ENCODE measurements around the gene CDH6. TPM values are rescaled to one million over a fixed set of nuclear protein-coding genes. Genes with fewer than 3 reads are reported as not detected.

Gene CDH6
- total and polyA plus RNA-seq, 2 experiments from 2014 or later: 0.60 to 1.1 TPM

GRCh38 chr5:31194892-31195555 is 1.5 kb downstream of the CDH6 start (continued):
- TF ChIP-seq ZNF462 (CRISPR knock-in tag; IDR thresholded peaks at IDR 0.05): no peak
- TF ChIP-seq NANOG (IDR thresholded peaks at IDR 0.05; ENCODE audit: borderline replicate concordance): no peak
- TF ChIP-seq ZNF331 (CRISPR knock-in tag; IDR thresholded peaks at IDR 0.05; ENCODE audit: low read depth): no peak
- TF ChIP-seq STAT1 (IDR thresholded peaks at IDR 0.05; ENCODE audit: unreplicated experiment): no peak
- TF ChIP-seq EZH2 (IDR thresholded peaks at IDR 0.05; ENCODE audit: low read depth, unreplicated experiment): no peak
- TF ChIP-seq ETS1 (IDR thresholded peaks at IDR 0.05): no peak

GRCh38 chr5:31196309-31196708 is 2.8 kb downstream of the CDH6 start:
- ATAC-seq: no peak
- Histone ChIP-seq H3K4me3 (no peak overlapping the region), H3K27ac (ENCODE audit: low read depth) (no peak overlapping the region)
- TF ChIP-seq POLR2AphosphoS5 (IDR thresholded peaks at IDR 0.05; ENCODE audit: low read depth): no peak
- peak; percentile 45 to 51 for TF ChIP-seq CTCF (conservative IDR thresholded peaks at IDR 0.05; ENCODE audit: low read depth in 2 of 2)
- TF ChIP-seq EZH2phosphoT487 (IDR thresholded peaks at IDR 0.05; ENCODE audit: unreplicated experiment): no peak
- TF ChIP-seq ZNF331 (CRISPR knock-in tag; IDR thresholded peaks at IDR 0.05; ENCODE audit: low read depth): no peak

More at GRCh38 chr5:31196309-31196708, 2.8 kb downstream of the CDH6 start:
- H4K20me1 ChIP-seq (replicated peaks; ENCODE audit: insufficient read depth): no peaks in the 10 kb centered on the region
- H3F3A ChIP-seq (replicated peaks; ENCODE audit: low read depth): peaks cover 3% of the 10 kb centered on the region; the same call in 1 of the 2 replicates
- Mint-ChIP-seq H3K36me3 (ENCODE audit: low read depth) (no peaks in the 10 kb centered on the region), H3K4me1 (peaks cover 19% of the 10 kb centered on the region), H3K4me3 (no peak overlapping the region), H3K27me3 (ENCODE audit: insufficient read depth, low read depth, poor library complexity) (peaks cover 32% of the 10 kb centered on the region), H3K9me3 (no peaks in the 10 kb centered on the region), H3K27ac (no peak overlapping the region)
- peaks cover 52% of the 10 kb centered on the region for H3K27me3 ChIP-seq (ENCODE audit: insufficient read depth)
- no peaks in the 10 kb centered on the region for H3K36me3 ChIP-seq (ENCODE audit: insufficient read depth)
- peaks cover 23% of the 10 kb centered on the region for H3K4me1 ChIP-seq (ENCODE audit: insufficient read depth)
- H3K79me2 ChIP-seq (replicated peaks; ENCODE audit: insufficient read depth): no peaks in the 10 kb centered on the region
- H3K9me2 ChIP-seq (ENCODE audit: insufficient read depth): no peaks in the 10 kb centered on the region
- peak; percentile 57 for DNase-seq (ENCODE audit: low spot score)
- H2AFZ ChIP-seq: no peak overlapping the region
- H3K4me2 ChIP-seq: no peak overlapping the region
